H9 (cell line): ENCODE results near the gene SH3RF3. TPM values are rescaled to one million over a fixed set of nuclear protein-coding genes. Genes with fewer than 3 reads are reported as not detected.

Experiments used
- DNase-seq: peaks from one replicate; pipeline ENCODE4 v3.0.0-alpha.2; 2017
- H2AFZ ChIP-seq: one replicate; pipeline ENCODE4 v1.6.1; 2013; ENCODE audit warnings: mild to moderate bottlenecking, low read length, control low read depth, moderate library complexity
- H2AK5ac ChIP-seq: 2 replicates; pipeline ENCODE4 v1.6.1; 2013; ENCODE audit warnings: low read length, control low read depth, mixed read lengths; ENCODE audit not compliant: insufficient read length
- H2BK120ac ChIP-seq: one replicate; pipeline ENCODE4 v1.6.1; 2013; ENCODE audit warnings: low read depth, mild to moderate bottlenecking, low read length, control low read depth, inconsistent platforms; ENCODE audit not compliant: poor library complexity, severe bottlenecking
- H2BK12ac ChIP-seq: 2 replicates; pipeline ENCODE4 v1.6.1; 2013; ENCODE audit warnings: low read length, control low read depth, mixed read lengths, low read depth; ENCODE audit not compliant: insufficient read length
- H2BK15ac ChIP-seq: 2 replicates; pipeline ENCODE4 v1.6.1; 2013; ENCODE audit warnings: low read depth, low read length, control low read depth
- H2BK20ac ChIP-seq: one replicate; pipeline ENCODE4 v1.6.1; 2013; ENCODE audit warnings: low read depth, mild to moderate bottlenecking, low read length, control low read depth, inconsistent platforms; ENCODE audit not compliant: poor library complexity, severe bottlenecking
- H2BK5ac ChIP-seq: 2 replicates; pipeline ENCODE4 v1.6.1; 2013; ENCODE audit warnings: low read length, control low read depth, mixed read lengths; ENCODE audit not compliant: insufficient read length
- H3K14ac ChIP-seq: 2 replicates; pipeline ENCODE4 v1.6.1; 2013; ENCODE audit warnings: low read length, control low read depth; ENCODE audit not compliant: insufficient read depth
- H3K18ac ChIP-seq: 2 replicates; pipeline ENCODE4 v1.6.1; 2013; ENCODE audit warnings: low read depth, mild to moderate bottlenecking, mixed read lengths, low read length, control low read depth; ENCODE audit not compliant: insufficient read length
- H3K23ac ChIP-seq: 2 replicates; pipeline ENCODE4 v1.6.1; 2013; ENCODE audit warnings: low read length, control low read depth, mixed read lengths, low read depth; ENCODE audit not compliant: insufficient read length
- H3K23me2 ChIP-seq: 2 replicates; pipeline ENCODE4 v1.6.1; 2013; ENCODE audit warnings: low read depth, mild to moderate bottlenecking, mixed read lengths, low read length, control low read depth; ENCODE audit not compliant: insufficient read length, poor library complexity, severe bottlenecking
- H3K27ac ChIP-seq: 2 replicates; pipeline ENCODE4 v1.5.1; 2013; ENCODE audit warnings: low read length, control low read depth, mixed read lengths, low read depth; ENCODE audit not compliant: insufficient read length
- H3K27me3 ChIP-seq: 2 replicates; pipeline ENCODE4 v1.6.1; 2013; ENCODE audit warnings: low read length, control low read depth, inconsistent platforms; ENCODE audit not compliant: insufficient read depth
- H3K4ac ChIP-seq: 2 replicates; pipeline ENCODE4 v1.6.1; 2013; ENCODE audit warnings: low read depth, mild to moderate bottlenecking, control low read depth, inconsistent platforms, low read length, moderate library complexity
- H3K4me1 ChIP-seq: 2 replicates; pipeline ENCODE4 v1.6.1; 2013; ENCODE audit warnings: low read length, control low read depth, inconsistent platforms; ENCODE audit not compliant: insufficient read depth
- H3K4me2 ChIP-seq: 2 replicates; pipeline ENCODE4 v1.6.1; 2013; ENCODE audit warnings: low read length, control low read depth, mixed read lengths; ENCODE audit not compliant: insufficient read length, insufficient read depth
- H3K56ac ChIP-seq: 2 replicates; pipeline ENCODE4 v1.6.1; 2013; ENCODE audit warnings: low read depth, mild to moderate bottlenecking, mixed read lengths, low read length, control low read depth; ENCODE audit not compliant: insufficient read length
- H3K79me1 ChIP-seq: 2 replicates; pipeline ENCODE4 v1.6.1; 2013; ENCODE audit warnings: low read depth, mild to moderate bottlenecking, moderate library complexity, low read length, control low read depth, inconsistent platforms; ENCODE audit not compliant: insufficient read depth, poor library complexity, severe bottlenecking
- H3K79me2 ChIP-seq: 2 replicates; pipeline ENCODE4 v1.6.1; 2013; ENCODE audit warnings: low read length, control low read depth, inconsistent platforms; ENCODE audit not compliant: insufficient read depth
- H3K9ac ChIP-seq: 2 replicates; pipeline ENCODE4 v1.6.1; 2013; ENCODE audit warnings: low read length, control low read depth, mixed read lengths; ENCODE audit not compliant: insufficient read length; ENCODE audit errors: extremely low read depth
- H3K9me3 ChIP-seq: one replicate; pipeline ENCODE4 v1.6.1; 2013; ENCODE audit warnings: low read depth, low read length, inconsistent platforms; ENCODE audit not compliant: control insufficient read depth
- H3T11ph ChIP-seq: one replicate; pipeline ENCODE4 v1.6.1; 2013; ENCODE audit warnings: mild to moderate bottlenecking, low read length, control low read depth, inconsistent platforms
- H4K20me1 ChIP-seq: one replicate; pipeline ENCODE4 v1.6.1; 2013; ENCODE audit not compliant: control insufficient read depth, insufficient read length, insufficient read depth
- H4K5ac ChIP-seq: 2 replicates; pipeline ENCODE4 v1.6.1; 2013; ENCODE audit warnings: low read depth, mild to moderate bottlenecking, mixed read lengths, low read length, control low read depth; ENCODE audit not compliant: insufficient read length
- H4K8ac ChIP-seq: replicated peaks from 2 replicates; pipeline ENCODE4 v1.6.1; 2013; ENCODE audit warnings: low read length, control low read depth, mixed read lengths, low read depth; ENCODE audit not compliant: insufficient read length
- H4K91ac ChIP-seq: 2 replicates; pipeline ENCODE4 v1.6.1; 2013; ENCODE audit warnings: low read depth, mild to moderate bottlenecking, moderate library complexity, mixed read lengths, low read length, control low read depth; ENCODE audit not compliant: insufficient read length
- H3K27ac Mint-ChIP-seq, 3 experiments: 2 replicates in 2 of 3; 3 replicates in 1 of 3; pipeline ENCODE4 v1.8.0; 2020 to 2021; ENCODE audit warnings: mixed read lengths in 3 of 3, mild to moderate bottlenecking in 1 of 3, moderate library complexity in 1 of 3
- H3K27me3 Mint-ChIP-seq: 2 replicates; pipeline ENCODE4 v1.8.0; 2021; ENCODE audit warnings: low read depth, mild to moderate bottlenecking, moderate library complexity, mixed read lengths
- H3K36me3 Mint-ChIP-seq, 3 experiments: 2 replicates in 2 of 3; 3 replicates in 1 of 3; pipeline ENCODE4 v1.8.0; 2020 to 2021; ENCODE audit warnings: low read depth in 3 of 3, mixed read lengths in 3 of 3; ENCODE audit not compliant: insufficient read depth in 1 of 3
- H3K4me1 Mint-ChIP-seq, 2 experiments: 2 replicates each; pipeline ENCODE4 v1.8.0; 2020; ENCODE audit warnings: mixed read lengths in 2 of 2
- H3K4me3 Mint-ChIP-seq, 2 experiments: 2 replicates in 1 of 2; 3 replicates in 1 of 2; pipeline ENCODE4 v1.8.0; 2020 to 2021; ENCODE audit warnings: mild to moderate bottlenecking in 2 of 2, mixed read lengths in 2 of 2, moderate library complexity in 1 of 2
- H3K9me3 Mint-ChIP-seq, 2 experiments: 2 replicates in 1 of 2; 3 replicates in 1 of 2; pipeline ENCODE4 v1.8.0; 2020; ENCODE audit warnings: mild to moderate bottlenecking in 2 of 2, mixed read lengths in 2 of 2, moderate library complexity in 1 of 2
- CTCF ChIP-seq: fragments of 200-600 bp; sonication (generic); conservative IDR thresholded peaks from 3 replicates; pipeline ENCODE4 v1.8.0; 2021; ENCODE audit warnings: antibody characterized with exemption, mild to moderate bottlenecking
- WGBS: extraction: QIAGEN DNeasy Blood & Tissue Kit; methylation state at CpG from one replicate; pipeline ENCODE4 v1.1.7; 2013; ENCODE audit warnings: missing lambda C conversion rate, low lambda C conversion rate, mixed read lengths; ENCODE audit not compliant: insufficient read length; ENCODE audit errors: extremely low coverage; 5-methylcytosine and 5-hydroxymethylcytosine counted together
- total RNA-seq: library from RNA; stranded (reverse); gene quantifications from 2 replicates; pipeline ENCODE4 v1.2.1, GENCODE V29; 2021

The SH3RF3 gene
- total RNA-seq, 1 experiment from 2014 or later = 0.46 TPM

DNA sequence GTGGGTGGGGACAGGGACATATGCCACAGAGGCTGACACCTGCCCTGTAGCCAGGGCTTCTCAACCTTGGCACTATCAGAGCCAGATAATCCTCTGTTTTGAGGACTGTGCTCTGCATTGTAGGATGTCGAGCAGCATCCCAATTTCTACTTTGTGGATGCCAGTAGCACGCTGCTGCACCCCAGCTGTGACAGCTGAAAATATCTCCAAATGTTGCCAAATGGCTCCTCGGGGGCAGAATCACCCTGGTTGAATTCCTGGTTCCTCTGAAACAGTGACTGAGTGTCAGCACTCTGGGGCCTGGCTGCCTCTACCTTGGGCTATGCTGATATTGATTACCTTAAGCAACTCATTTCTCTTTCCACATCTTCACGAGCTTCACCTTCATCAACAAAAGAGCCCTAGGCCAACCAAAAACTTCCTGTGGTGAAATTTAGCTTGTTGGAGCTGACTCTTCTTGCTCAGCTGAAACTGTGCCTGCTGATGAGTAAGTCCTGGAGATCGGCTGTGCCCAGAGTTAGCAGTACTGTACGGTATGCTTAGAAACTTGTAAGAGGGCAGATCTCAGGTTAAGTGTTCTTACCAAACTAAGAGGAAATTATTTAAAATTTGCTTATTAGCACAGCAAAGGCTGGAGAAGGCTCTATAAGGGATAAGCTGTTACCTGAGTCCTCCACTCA lies 346.7 kb downstream of the SH3RF3 start:
- Mint-ChIP-seq H3K36me3 (no peaks in the 10 kb centered on the region), H3K27me3 (peaks cover 3% of the 10 kb centered on the region), H3K9me3 (no peaks in the 10 kb centered on the region), H3K4me1 (peaks cover 5 to 9% of the 10 kb centered on the region in 2 experiments), H3K27ac (no peak overlapping the region), H3K4me3 (no peak overlapping the region)
- Histone ChIP-seq H4K8ac (no peak overlapping the region), H3K14ac (no peak overlapping the region; the same call in 1 of the 2 replicates), H2AK5ac (no peak overlapping the region), H2BK120ac (no peak overlapping the region), H3K23ac (no peak overlapping the region), H2BK15ac (no peak overlapping the region), H3K4me2 (no peak overlapping the region), H3K56ac (no peak overlapping the region), H3K9ac (no peak overlapping the region), H2BK5ac (no peak overlapping the region), H3K4ac (no peak overlapping the region), H2BK12ac (no peak overlapping the region), H2BK20ac (no peak overlapping the region), H4K91ac (no peak overlapping the region), H3K9me3 (no peaks in the 10 kb centered on the region), H4K5ac (no peak overlapping the region), H3K27ac (no peak overlapping the region), H3K79me1 (no peaks in the 10 kb centered on the region), H2AFZ (no peak overlapping the region), H3K4me1 (no peaks in the 10 kb centered on the region), H4K20me1 (no peaks in the 10 kb centered on the region), H3T11ph (no peak overlapping the region), H3K79me2 (no peaks in the 10 kb centered on the region), H3K18ac (no peak overlapping the region), H3K27me3 (no peaks in the 10 kb centered on the region), H3K23me2 (no peaks in the 10 kb centered on the region)
- no CpG with 5 or more reads among the region's 6 CpGs for WGBS
- TF ChIP-seq CTCF = no peak
- no peak for DNase-seq
